Natural killer cell (primary cell): ENCODE measurements around the gene AZU1. TPM values are rescaled to one million over a fixed set of nuclear protein-coding genes. Genes with fewer than 3 reads are reported as not detected.
A peak's percentile ranks its signal among the peaks of the same experiment; 100 is the strongest.

Source experiments
- ATAC-seq, 3 donors: fragments of 150-1000 bp in 2 of 3; fragments of 200-7000 bp in 1 of 3; cut with Tn5 transposase; 1 replicate in 1 of 3; 2 replicates in 2 of 3; pipeline ENCODE4 v1.10.0; 2021; ENCODE audit warnings: mild to moderate bottlenecking in 2 of 3, moderate library complexity in 2 of 3
- DNase-seq, 2 donors: peaks; one replicate each; pipeline versions ENCODE4 v3.0.0 to v3.0.0-alpha.2; 2013 to 2021; ENCODE audit warnings: mixed read lengths in 1 of 2
- H3K27ac ChIP-seq: one replicate; pipeline ENCODE4 v1.5.1; 2013; ENCODE audit warnings: mild to moderate bottlenecking, low read length
- H3K27me3 ChIP-seq: one replicate; pipeline ENCODE4 v1.6.1; 2013; ENCODE audit warnings: low read length; ENCODE audit not compliant: control insufficient read depth, insufficient read depth
- H3K36me3 ChIP-seq: one replicate; pipeline ENCODE4 v1.6.1; 2013; ENCODE audit warnings: low read length; ENCODE audit not compliant: control insufficient read depth, insufficient read depth
- H3K4me1 ChIP-seq: one replicate; pipeline ENCODE4 v1.6.1; 2013; ENCODE audit warnings: low read length; ENCODE audit not compliant: control insufficient read depth, insufficient read depth
- H3K4me3 ChIP-seq: one replicate; pipeline ENCODE4 v1.5.1; 2013; ENCODE audit warnings: low read length
- H3K9me3 ChIP-seq: one replicate; pipeline ENCODE4 v1.6.1; 2013; ENCODE audit warnings: low read length; ENCODE audit not compliant: control insufficient read depth, insufficient read depth
- H3K27ac Mint-ChIP-seq, 2 donors: one replicate each; pipeline ENCODE4 v1.8.0; 2022; ENCODE audit warnings: mild to moderate bottlenecking in 2 of 2, mixed read lengths in 2 of 2, moderate library complexity in 1 of 2
- H3K27me3 Mint-ChIP-seq, 2 donors: one replicate each; pipeline ENCODE4 v1.8.0; 2022; ENCODE audit warnings: low read depth in 2 of 2, mixed read lengths in 2 of 2
- H3K36me3 Mint-ChIP-seq: one replicate; pipeline ENCODE4 v1.8.0; 2022; ENCODE audit warnings: mixed read lengths
- H3K4me1 Mint-ChIP-seq, 2 donors: one replicate each; pipeline ENCODE4 v1.8.0; 2022; ENCODE audit warnings: mixed read lengths in 2 of 2
- H3K4me3 Mint-ChIP-seq: one replicate; pipeline ENCODE4 v1.8.0; 2022; ENCODE audit warnings: mild to moderate bottlenecking, moderate library complexity, mixed read lengths
- H3K9me3 Mint-ChIP-seq, 2 donors: one replicate each; pipeline ENCODE4 v1.8.0; 2022; ENCODE audit warnings: mixed read lengths in 2 of 2
- WGBS: methylation state at CpG from one replicate; pipeline ENCODE4 v1.1.7; 2013; ENCODE audit warnings: missing lambda C conversion rate; ENCODE audit not compliant: insufficient coverage; 5-methylcytosine and 5-hydroxymethylcytosine counted together
- intact Hi-C: fragments of 100-400 bp; cut with micrococcal nuclease; formaldehyde crosslinking; loops from one replicate; pipeline ENCODE4 v1.14.2; 2022
- total RNA-seq, 4 donors: library from RNA; stranded (reverse); fragments of 120-200 nt in 1 of 4; gene quantifications; one replicate each; pipeline versions ENCODE4 v1.2.3 to v1.2.4, GENCODE V29; 2013 to 2022
- TF ChIP-seq, protein P1 (sequence below): fragments of 200-600 bp; IDR thresholded peaks from one replicate; pipeline ENCODE4 v1.8.0; 2022; ENCODE audit warnings: antibody characterized with exemption

AZU1 gene
- total RNA-seq, 3 donors from 2014 or later (not counting 1 experiment from before 2014, with no cell fraction given): 0.87 to 2.5 (median 1.8) TPM

DNA sequence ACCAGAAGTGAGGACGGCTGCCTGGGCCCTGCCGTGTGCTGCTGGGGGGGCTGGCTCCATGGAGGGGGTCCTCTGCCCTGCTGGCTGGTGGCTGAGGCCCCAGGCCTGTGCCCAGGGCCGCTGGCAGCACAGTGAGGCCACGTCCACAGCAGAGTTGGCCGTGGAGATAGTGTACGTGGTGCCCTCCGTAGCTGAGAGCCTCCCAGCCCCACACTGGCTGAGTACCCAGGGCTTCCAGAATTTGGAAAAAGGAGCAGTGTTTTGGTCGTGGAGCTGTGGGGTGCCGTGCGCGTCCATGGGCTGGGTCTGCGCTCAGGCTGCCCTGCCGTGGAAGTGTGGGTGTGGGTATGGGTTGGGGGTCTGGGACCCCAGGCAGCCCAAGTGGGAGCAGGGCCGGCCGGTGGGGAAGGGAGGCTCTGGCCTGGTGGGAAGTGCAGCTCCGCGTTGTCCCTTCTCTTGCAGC is 24.5 kb upstream of the AZU1 start:
- H3K27me3 Mint-ChIP-seq: no peaks in the 10 kb centered on the region
- peaks cover 8% of the 10 kb centered on the region for H3K36me3 Mint-ChIP-seq
- TF ChIP-seq, protein P1, sequence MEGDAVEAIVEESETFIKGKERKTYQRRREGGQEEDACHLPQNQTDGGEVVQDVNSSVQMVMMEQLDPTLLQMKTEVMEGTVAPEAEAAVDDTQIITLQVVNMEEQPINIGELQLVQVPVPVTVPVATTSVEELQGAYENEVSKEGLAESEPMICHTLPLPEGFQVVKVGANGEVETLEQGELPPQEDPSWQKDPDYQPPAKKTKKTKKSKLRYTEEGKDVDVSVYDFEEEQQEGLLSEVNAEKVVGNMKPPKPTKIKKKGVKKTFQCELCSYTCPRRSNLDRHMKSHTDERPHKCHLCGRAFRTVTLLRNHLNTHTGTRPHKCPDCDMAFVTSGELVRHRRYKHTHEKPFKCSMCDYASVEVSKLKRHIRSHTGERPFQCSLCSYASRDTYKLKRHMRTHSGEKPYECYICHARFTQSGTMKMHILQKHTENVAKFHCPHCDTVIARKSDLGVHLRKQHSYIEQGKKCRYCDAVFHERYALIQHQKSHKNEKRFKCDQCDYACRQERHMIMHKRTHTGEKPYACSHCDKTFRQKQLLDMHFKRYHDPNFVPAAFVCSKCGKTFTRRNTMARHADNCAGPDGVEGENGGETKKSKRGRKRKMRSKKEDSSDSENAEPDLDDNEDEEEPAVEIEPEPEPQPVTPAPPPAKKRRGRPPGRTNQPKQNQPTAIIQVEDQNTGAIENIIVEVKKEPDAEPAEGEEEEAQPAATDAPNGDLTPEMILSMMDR: no peak
- Histone ChIP-seq H3K27me3 (no peaks in the 10 kb centered on the region), H3K9me3 (no peaks in the 10 kb centered on the region), H3K36me3 (peaks cover 51% of the 10 kb centered on the region), H3K27ac (no peak overlapping the region), H3K4me3 (no peak overlapping the region), H3K4me1 (peaks cover 52% of the 10 kb centered on the region)
- ATAC-seq: no peak
- H3K4me1 Mint-ChIP-seq: peaks cover 55 to 57% of the 10 kb centered on the region in 2 donors
- DNase-seq: peak in 1 of 2 donors; percentile 9
- H3K27ac Mint-ChIP-seq: peak overlapping the region in 1 of 2 donors; percentile 46
- 94% methylated on average over 17 of the region's 17 CpGs for WGBS
- H3K4me3 Mint-ChIP-seq: no peak overlapping the region
- intact Hi-C loops: no loop called here
- no peaks in the 10 kb centered on the region for H3K9me3 Mint-ChIP-seq

DNA sequence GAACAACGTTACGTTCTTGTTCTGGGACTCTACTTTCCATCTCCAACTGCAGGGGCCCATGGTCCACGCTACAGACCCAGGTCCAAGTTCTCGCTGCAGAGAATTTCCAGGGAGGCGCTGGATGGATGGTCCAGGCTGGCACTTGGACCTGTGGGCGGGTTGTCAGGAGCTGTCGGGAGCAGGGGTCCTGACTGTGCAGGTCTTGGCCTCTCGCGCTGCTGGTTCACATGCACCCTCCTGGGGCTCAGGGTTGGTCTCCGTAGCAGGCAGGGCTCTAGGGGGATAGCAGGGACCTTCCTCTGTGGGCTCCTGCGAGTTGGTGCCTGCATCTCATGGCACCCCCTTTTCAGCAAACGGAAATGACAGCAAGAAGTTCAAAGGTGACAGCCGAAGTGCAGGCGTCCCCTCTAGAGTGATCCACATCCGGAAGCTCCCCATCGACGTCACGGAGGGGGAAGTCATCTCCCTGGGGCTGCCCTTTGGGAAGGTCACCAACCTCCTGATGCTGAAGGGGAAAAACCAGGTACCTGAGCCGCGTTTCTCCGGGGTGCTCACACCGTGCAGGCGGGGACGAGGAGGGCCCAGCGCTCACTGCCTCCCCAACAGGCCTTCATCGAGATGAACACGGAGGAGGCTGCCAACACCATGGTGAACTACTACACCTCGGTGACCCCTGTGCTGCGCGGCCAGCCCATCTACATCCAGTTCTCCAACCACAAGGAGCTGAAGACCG is 23.8 kb upstream of the AZU1 start:
- DNase-seq: peak in 1 of 2 donors; percentile 28
- H3K36me3 Mint-ChIP-seq: peaks cover 8% of the 10 kb centered on the region
- H3K4me1 Mint-ChIP-seq: peaks cover 49 to 50% of the 10 kb centered on the region in 2 donors

DNA sequence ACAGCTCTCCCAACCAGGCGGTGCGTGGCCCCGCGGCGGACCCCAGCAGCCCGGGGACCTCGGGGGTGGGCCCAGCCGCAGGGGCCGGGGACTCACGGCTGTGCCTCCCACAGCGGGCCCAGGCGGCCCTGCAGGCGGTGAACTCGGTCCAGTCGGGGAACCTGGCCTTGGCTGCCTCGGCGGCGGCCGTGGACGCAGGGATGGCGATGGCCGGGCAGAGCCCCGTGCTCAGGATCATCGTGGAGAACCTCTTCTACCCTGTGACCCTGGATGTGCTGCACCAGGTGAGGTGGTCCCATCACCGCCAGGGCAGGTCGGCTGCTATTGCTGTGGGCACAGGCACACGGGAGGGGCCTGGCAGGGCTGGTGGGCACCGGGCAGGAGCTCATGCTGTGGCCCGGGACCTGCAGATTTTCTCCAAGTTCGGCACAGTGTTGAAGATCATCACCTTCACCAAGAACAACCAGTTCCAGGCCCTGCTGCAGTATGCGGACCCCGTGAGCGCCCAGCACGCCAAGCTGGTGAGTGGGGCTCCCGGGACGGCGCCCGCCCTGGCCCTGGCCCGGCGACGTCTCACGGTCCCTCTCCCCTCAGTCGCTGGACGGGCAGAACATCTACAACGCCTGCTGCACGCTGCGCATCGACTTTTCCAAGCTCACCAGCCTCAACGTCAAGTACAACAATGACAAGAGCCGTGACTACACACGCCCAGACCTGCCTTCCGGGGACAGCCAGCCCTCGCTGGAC is 23.0 kb upstream of the AZU1 start:
- 95% methylated on average over 53 of the region's 53 CpGs for WGBS
- Histone ChIP-seq H3K27me3 (no peaks in the 10 kb centered on the region), H3K4me3 (no peak overlapping the region), H3K36me3 (peaks cover 65% of the 10 kb centered on the region), H3K9me3 (no peaks in the 10 kb centered on the region), H3K4me1 (peaks cover 37% of the 10 kb centered on the region), H3K27ac (no peak overlapping the region)
- Mint-ChIP-seq H3K36me3 (peaks cover 8% of the 10 kb centered on the region), H3K9me3 (no peaks in the 10 kb centered on the region), H3K4me1 (peaks cover 42% of the 10 kb centered on the region in 2 donors), H3K27me3 (no peaks in the 10 kb centered on the region), H3K27ac (no peak overlapping the region), H3K4me3 (peak overlapping the region; percentile 13)
- intact Hi-C loops: no loop called here
- no peak for ATAC-seq
- TF ChIP-seq, protein P1: no peak
- peak in 1 of 2 donors; percentile 13 for DNase-seq

More for the DNA sequence above, 23.8 kb upstream of the AZU1 start:
- Histone ChIP-seq H3K4me3 (no peak overlapping the region), H3K27ac (no peak overlapping the region), H3K36me3 (peaks cover 57% of the 10 kb centered on the region), H3K27me3 (no peaks in the 10 kb centered on the region), H3K9me3 (no peaks in the 10 kb centered on the region), H3K4me1 (peaks cover 45% of the 10 kb centered on the region)
- Mint-ChIP-seq H3K27ac (no peak overlapping the region), H3K27me3 (no peaks in the 10 kb centered on the region), H3K9me3 (no peaks in the 10 kb centered on the region), H3K4me3 (peak overlapping the region; percentile 17)
- TF ChIP-seq, protein P1: no peak
- intact Hi-C loops: no loop called here
- ATAC-seq: no peak
- 89% methylated on average over 31 of the region's 31 CpGs for WGBS
